ENCODE data around the gene ANKRD40CL. TPM values are rescaled to one million over a fixed set of nuclear protein-coding genes. Genes with fewer than 3 reads are reported as not detected.

ANKRD40CL gene
- total RNA-seq, 2 experiments from 2014 or later = not detected

GRCh38 chr17:50775926-50776325, 8.6 kb upstream of the ANKRD40CL start:
- DNase-seq (ENCODE audit: low spot score) = no peak
- no peaks in the 10 kb centered on the region for H3K9me3 ChIP-seq (ENCODE audit: low read length)
- H3K4me3 ChIP-seq (ENCODE audit: low read depth, low read length, poor library complexity, severe bottlenecking) = no peak overlapping the region
- no peak overlapping the region for H3K27ac ChIP-seq (ENCODE audit: low read depth, low read length, poor library complexity, severe bottlenecking)
- CTCF ChIA-PET (ENCODE audit: unreplicated experiment) = interaction anchor here (0.8 kb wide), 1 partner anchor 11 kb away, joined by 4 read pairs; no protein-coding TSS in a partner anchor
- H3K36me3 ChIP-seq (ENCODE audit: insufficient read depth, low read length) = no peaks in the 10 kb centered on the region
- intact Hi-C loops (cut with micrococcal nuclease; ENCODE audit: unreplicated experiment) = no loop called here
- POLR2A ChIA-PET = interaction anchor here (1.6 kb wide), 1 partner anchor 12 kb away, joined by 9 read pairs; no protein-coding TSS in a partner anchor
- no peaks in the 10 kb centered on the region for H3K9me2 ChIP-seq (ENCODE audit: insufficient read depth, low read length)
- H3K4me1 ChIP-seq (ENCODE audit: insufficient read depth, low read length, poor library complexity, severe bottlenecking) = peaks cover 6% of the 10 kb centered on the region
- TF ChIP-seq EZH2phosphoT487 (IDR thresholded peaks at IDR 0.05; ENCODE audit: borderline replicate concordance, low read depth, low read length) = no peak
- H3K4me2 ChIP-seq (ENCODE audit: low read length) = no peak overlapping the region
- H2AFZ ChIP-seq (ENCODE audit: low read length) = no peak overlapping the region
- no TSS peak for BruUV-seq (replicated peaks)
- H3K79me2 ChIP-seq (ENCODE audit: insufficient read depth, low read depth, low read length) = no peaks in the 10 kb centered on the region
- H4K20me1 ChIP-seq (ENCODE audit: insufficient read depth, low read length) = no peaks in the 10 kb centered on the region

GRCh38 chr17:50774225-50774803, 7.0 kb upstream of the ANKRD40CL start:
- ChIA-PET CTCF (ENCODE audit: unreplicated experiment) (no interaction called here), POLR2A (interaction anchor here (2.0 kb wide), 1 partner anchor 10 kb away, joined by 4 read pairs; no protein-coding TSS in a partner anchor)
- BruUV-seq (replicated peaks) = no TSS peak
- TF ChIP-seq EZH2phosphoT487 (IDR thresholded peaks at IDR 0.05; ENCODE audit: borderline replicate concordance, low read depth, low read length) (no peak), CTCF (conservative IDR thresholded peaks at IDR 0.05; ENCODE audit: low read length) (no peak)
- Histone ChIP-seq H3K79me2 (ENCODE audit: insufficient read depth, low read depth, low read length) (no peaks in the 10 kb centered on the region), H3K36me3 (ENCODE audit: insufficient read depth, low read length) (no peaks in the 10 kb centered on the region), H3K9me2 (ENCODE audit: insufficient read depth, low read length) (no peaks in the 10 kb centered on the region), H4K20me1 (ENCODE audit: insufficient read depth, low read length) (no peaks in the 10 kb centered on the region), H3K4me1 (ENCODE audit: insufficient read depth, low read length, poor library complexity, severe bottlenecking) (peaks cover 6% of the 10 kb centered on the region), H3K27ac (ENCODE audit: low read depth, low read length, poor library complexity, severe bottlenecking) (no peak overlapping the region), H2AFZ (ENCODE audit: low read length) (no peak overlapping the region), H3K4me3 (ENCODE audit: low read depth, low read length, poor library complexity, severe bottlenecking) (no peak overlapping the region), H3K9me3 (ENCODE audit: low read length) (no peaks in the 10 kb centered on the region), H3K4me2 (ENCODE audit: low read length) (no peak overlapping the region)
- intact Hi-C loops (cut with micrococcal nuclease; ENCODE audit: unreplicated experiment) = no loop called here
- no peak for DNase-seq (ENCODE audit: low spot score)

- no peaks in the 10 kb centered on the region for H3K79me2 ChIP-seq (ENCODE audit: insufficient read depth, low read depth, low read length)
- H3K4me1 ChIP-seq (ENCODE audit: insufficient read depth, low read length, poor library complexity, severe bottlenecking) = peaks cover 6% of the 10 kb centered on the region
- no peaks in the 10 kb centered on the region for H4K20me1 ChIP-seq (ENCODE audit: insufficient read depth, low read length)
- no peaks in the 10 kb centered on the region for H3K9me2 ChIP-seq (ENCODE audit: insufficient read depth, low read length)
- TF ChIP-seq CTCF (conservative IDR thresholded peaks at IDR 0.05; ENCODE audit: low read length) (no peak), EZH2phosphoT487 (IDR thresholded peaks at IDR 0.05; ENCODE audit: borderline replicate concordance, low read depth, low read length) (no peak)
- no TSS peak for BruUV-seq (replicated peaks)
- intact Hi-C loops (cut with micrococcal nuclease; ENCODE audit: unreplicated experiment) = no loop called here
- DNase-seq (ENCODE audit: low spot score) = peak; percentile 49
- ChIA-PET CTCF (ENCODE audit: unreplicated experiment) (no interaction called here), POLR2A (interaction anchor here (0.6 to 2.0 kb wide), 3 partner anchors 8 to 39 kb away, joined by 4 read pairs; no protein-coding TSS in a partner anchor)
- H3K9me3 ChIP-seq (ENCODE audit: low read length) = no peaks in the 10 kb centered on the region
- peak overlapping the region; percentile 39; the same call in 1 of the 2 replicates for H2AFZ ChIP-seq (ENCODE audit: low read length)
- H3K4me2 ChIP-seq (ENCODE audit: low read length) = peak overlapping the region; percentile 24; the same call in 1 of the 2 replicates
- no peaks in the 10 kb centered on the region for H3K36me3 ChIP-seq (ENCODE audit: insufficient read depth, low read length)
- H3K4me3 ChIP-seq (ENCODE audit: low read depth, low read length, poor library complexity, severe bottlenecking) = no peak overlapping the region
- no peak overlapping the region for H3K27ac ChIP-seq (ENCODE audit: low read depth, low read length, poor library complexity, severe bottlenecking)
These were observed 4.9 kb upstream of the ANKRD40CL start for GRCh38 chr17:50771991-50772785.

Measured in OCI-LY7 (cell line).